A549 (cell line): ENCODE data around the gene TAB3. TPM values are rescaled to one million over a fixed set of nuclear protein-coding genes. Genes with fewer than 3 reads are reported as not detected.

ENCODE experiments used
- ATAC-seq, 2 experiments: fragments of 200-7000 bp in 1 of 2; fragments of >200 bp in 1 of 2; cut with Nextera tagmentation in 1 of 2; cut with Tn5 transposase in 1 of 2; 3 replicates each; pipeline versions ENCODE4 v1.8.0 to v1.9.1; 2018 to 2020; ENCODE audit warnings: mild to moderate bottlenecking in 1 of 2, moderate library complexity in 1 of 2
- CTCF ChIA-PET: fragments of 300-600 bp; sonication (Branson Sonifier 250); formaldehyde crosslinking; extraction: SDS; loops from one replicate; lab custom pipeline; 2021; ENCODE audit warnings: antibody characterized with exemption, inconsistent platforms; lab: Yijun Ruan, JAX
- POLR2A ChIA-PET: fragments of 350-600 bp; formaldehyde crosslinking; extraction: SDS; loops from one replicate; lab custom pipeline; 2021; ENCODE audit warnings: antibody characterized with exemption, inconsistent platforms; lab: Yijun Ruan, JAX
- DNase-seq, 2 experiments: peaks; one replicate each; pipeline versions ENCODE4 v3.0.0 to v3.0.0-alpha.2; 2011 to 2016; ENCODE audit warnings: low read depth in 1 of 2, low spot score in 1 of 2
- FAIRE-seq: peaks from 2 replicates; lab custom pipeline; 2011; peaks lifted over from hg19 to GRCh38; lab: Jason Lieb, UNC
- H3K27ac ChIP-seq, 2 experiments: fragments of >200 bp; sonication (Bioruptor Twin); formaldehyde crosslinking; 3 replicates each; pipeline ENCODE4 v1.5.1; 2016 to 2017
- H3K4me1 ChIP-seq: fragments of >200 bp; sonication (Bioruptor Twin); formaldehyde crosslinking; 3 replicates; pipeline ENCODE4 v1.6.1; 2016
- H3K4me2 ChIP-seq: fragments of >200 bp; sonication (Bioruptor Twin); formaldehyde crosslinking; 3 replicates; pipeline ENCODE4 v1.6.1; 2016
- H3K4me3 ChIP-seq: fragments of >200 bp; sonication (Bioruptor Twin); formaldehyde crosslinking; 3 replicates; pipeline ENCODE4 v1.5.1; 2016
- H3K9me3 ChIP-seq: fragments of >200 bp; sonication (Bioruptor Twin); formaldehyde crosslinking; 3 replicates; pipeline ENCODE4 v1.6.1; 2016
- BCL3 ChIP-seq: fragments of >200 bp; sonication (Bioruptor Twin); formaldehyde crosslinking; IDR thresholded peaks from 3 replicates; pipeline ENCODE4 v1.6.1; 2016
- BHLHE40 ChIP-seq: IDR thresholded peaks from 2 replicates; pipeline ENCODE4 v1.6.1; 2012; ENCODE audit warnings: low read depth, low read length, inconsistent platforms
- CBX2 ChIP-seq: fragments of 200-600 bp; sonication (generic); IDR thresholded peaks from 2 replicates; pipeline ENCODE4 v1.6.1; 2016; ENCODE audit warnings: low read depth, mild to moderate bottlenecking, borderline replicate concordance
- CTCF ChIP-seq: fragments of >200 bp; sonication (Bioruptor Twin); formaldehyde crosslinking; IDR thresholded peaks from 3 replicates; pipeline ENCODE4 v1.5.1; 2016
- E2F6 ChIP-seq: IDR thresholded peaks from 2 replicates; pipeline ENCODE4 v1.6.1; 2012; ENCODE audit warnings: low read depth, borderline replicate concordance
- EHF ChIP-seq: fragments of 250-450 bp; sonication (Bioruptor Pico); IDR thresholded peaks from 2 replicates; pipeline ENCODE4 v1.5.0; 2020; ENCODE audit warnings: mild to moderate bottlenecking
- EHMT2 ChIP-seq: fragments of 200-600 bp; sonication (generic); IDR thresholded peaks from 2 replicates; pipeline ENCODE4 v1.6.1; 2016; ENCODE audit warnings: antibody characterized with exemption, low read depth, mild to moderate bottlenecking, moderate library complexity
- FOSB ChIP-seq: fragments of 250-450 bp; sonication (Bioruptor Pico); IDR thresholded peaks from 2 replicates; pipeline ENCODE4 v1.5.0; 2020; ENCODE audit warnings: mild to moderate bottlenecking, moderate library complexity
- FOSL2 ChIP-seq, 2 experiments: fragments of 450-650 bp in 1 of 2; fragments of >200 bp in 1 of 2; sonication (Bioruptor Twin) in 1 of 2; formaldehyde crosslinking; IDR thresholded peaks; 2 replicates each; pipeline versions ENCODE4 v1.5.0 to v1.6.1; 2016 to 2020; ENCODE audit warnings: mild to moderate bottlenecking in 1 of 2, moderate library complexity in 1 of 2
- GATA3 ChIP-seq: IDR thresholded peaks from 2 replicates; pipeline ENCODE4 v1.6.1; 2012; ENCODE audit warnings: borderline replicate concordance
- HOXA7 ChIP-seq: fragments of 250-450 bp; sonication (Bioruptor Pico); IDR thresholded peaks from 2 replicates; pipeline ENCODE4 v1.5.0; 2020; ENCODE audit warnings: mild to moderate bottlenecking, moderate library complexity
- HOXB5 ChIP-seq: fragments of 250-450 bp; sonication (Bioruptor Pico); IDR thresholded peaks from 2 replicates; pipeline ENCODE4 v1.5.0; 2020; ENCODE audit warnings: mild to moderate bottlenecking, moderate library complexity
- JUN ChIP-seq, 2 experiments: fragments of >200 bp; sonication (Bioruptor Twin); formaldehyde crosslinking; IDR thresholded peaks; 2 replicates in 1 of 2; 3 replicates in 1 of 2; pipeline ENCODE4 v1.6.1; 2016 to 2017
- JUNB ChIP-seq: fragments of >200 bp; sonication (Bioruptor Twin); formaldehyde crosslinking; IDR thresholded peaks from 2 replicates; pipeline ENCODE4 v1.6.1; 2016
- KDM1A ChIP-seq: fragments of 200-600 bp; sonication (generic); IDR thresholded peaks from 2 replicates; pipeline ENCODE4 v1.6.1; 2016; ENCODE audit warnings: low read depth, mild to moderate bottlenecking
- MAFK ChIP-seq: fragments of 450-650 bp; IDR thresholded peaks from 2 replicates; pipeline ENCODE4 v1.6.1; 2014; ENCODE audit not compliant: partially characterized antibody
- MAX ChIP-seq: IDR thresholded peaks from 2 replicates; pipeline ENCODE4 v1.6.1; 2012
- MYC ChIP-seq: IDR thresholded peaks from 2 replicates; pipeline ENCODE4 v1.6.1; 2012; ENCODE audit warnings: mild to moderate bottlenecking, inconsistent platforms, low read length, improper control_type of control experiment, borderline replicate concordance
- NPAS2 ChIP-seq: fragments of 250-450 bp; sonication (Bioruptor Pico); IDR thresholded peaks from 2 replicates; pipeline ENCODE4 v1.8.0; 2022; ENCODE audit warnings: mild to moderate bottlenecking, moderate library complexity, borderline replicate concordance
- NR3C1 ChIP-seq: fragments of >200 bp; sonication (Bioruptor Twin); formaldehyde crosslinking; IDR thresholded peaks from 3 replicates; pipeline ENCODE4 v1.6.1; 2017
- POLR2A ChIP-seq: IDR thresholded peaks from 2 replicates; pipeline ENCODE4 v1.6.1; 2012; ENCODE audit warnings: mild to moderate bottlenecking, low read length
- RARB ChIP-seq: fragments of 250-450 bp; sonication (Bioruptor Pico); IDR thresholded peaks from 2 replicates; pipeline ENCODE4 v1.8.0; 2021; ENCODE audit warnings: mild to moderate bottlenecking, moderate library complexity
- TFCP2L1 ChIP-seq: fragments of 250-450 bp; sonication (Bioruptor Pico); IDR thresholded peaks from 2 replicates; pipeline ENCODE4 v1.5.0; 2021; ENCODE audit warnings: mild to moderate bottlenecking
- ZC3H11A ChIP-seq: fragments of 450-650 bp; IDR thresholded peaks from 2 replicates; pipeline ENCODE4 v1.6.1; 2014; ENCODE audit warnings: antibody characterized with exemption, mild to moderate bottlenecking
- ZNF302 ChIP-seq: fragments of 250-450 bp; sonication (Bioruptor Pico); IDR thresholded peaks from 2 replicates; pipeline ENCODE4 v1.9.0; 2021; ENCODE audit warnings: inconsistent platforms, mild to moderate bottlenecking, moderate library complexity
- WGBS: methylation state at CpG from one replicate; pipeline ENCODE4 v1.1.6; 2017; ENCODE audit errors: missing lambda C conversion rate; 5-methylcytosine and 5-hydroxymethylcytosine counted together
- polyA plus RNA-seq, 4 experiments: library from polyadenylated mRNA; depleted of rRNA in 3 of 4; stranded (reverse); fragments of >200 nt; fragmentation: RNase III in 1 of 4; extraction: RNeasy Plus Mini Kit Qiagen cat#74134 plus additional on column Dnase treatment in 1 of 4; gene quantifications; 2 replicates in 3 of 4; 3 replicates in 1 of 4; pipeline ENCODE4 v1.2.3, GENCODE V29; 2011 to 2017

The TAB3 gene
- polyA plus RNA-seq, 2 of the 4 experiments (the other 2 are of a cell fraction) = 11.2 to 18.6 TPM

GRCh38 chrX:30795981-30796958, 92.8 kb downstream of the TAB3 start:
- ChIA-PET CTCF (no interaction called here), POLR2A (no interaction called here)
- DNase-seq = no peak
- H3K4me2 ChIP-seq = no peak overlapping the region
- H3K9me3 ChIP-seq = no peaks in the 10 kb centered on the region
- WGBS = 23% methylated on average over 6 of the region's 6 CpGs
- no peak for TF ChIP-seq MAFK
- no peak for TF ChIP-seq KDM1A
- no peak for TF ChIP-seq FOSL2 (IDR thresholded peaks at IDR 0.05)
- TF ChIP-seq FOSL2 (CRISPR knock-in tag; IDR thresholded peaks at IDR 0.05) = no peak
- TF ChIP-seq HOXA7 (CRISPR knock-in tag) = no peak
- no peak for TF ChIP-seq EHMT2
- TF ChIP-seq ZC3H11A = no peak
- no peak for TF ChIP-seq HOXB5 (CRISPR knock-in tag)
- no peak for TF ChIP-seq GATA3
- no peak for TF ChIP-seq CBX2
- TF ChIP-seq CTCF = no peak
- TF ChIP-seq JUN (IDR thresholded peaks at IDR 0.05) = no peak
- no peak for TF ChIP-seq MAX
- no peak for TF ChIP-seq EHF (CRISPR knock-in tag)
- TF ChIP-seq BCL3 = no peak
- TF ChIP-seq NR3C1 = no peak
- TF ChIP-seq MYC = no peak
- TF ChIP-seq JUNB = no peak
- no peaks in the 10 kb centered on the region for H3K4me1 ChIP-seq
- FAIRE-seq = no peak
- ATAC-seq = no peak
- H3K4me3 ChIP-seq = no peak overlapping the region
- H3K27ac ChIP-seq = no peak overlapping the region

GRCh38 chrX:30794497-30794896, 94.6 kb downstream of the TAB3 start:
- POLR2A ChIA-PET = no interaction called here
- FAIRE-seq = no peak
- no peaks in the 10 kb centered on the region for H3K4me1 ChIP-seq
- DNase-seq = no peak
- 42% methylated on average over 2 of the region's 2 CpGs for WGBS
- ATAC-seq = no peak
- CTCF ChIA-PET = no interaction called here
- H3K4me2 ChIP-seq = no peak overlapping the region
- no peaks in the 10 kb centered on the region for H3K9me3 ChIP-seq
- TF ChIP-seq BHLHE40 (no peak), HOXA7 (CRISPR knock-in tag) (no peak), ZNF302 (CRISPR knock-in tag) (no peak), E2F6 (no peak), TFCP2L1 (CRISPR knock-in tag) (no peak), NPAS2 (CRISPR knock-in tag) (no peak), KDM1A (no peak), FOSB (no peak), RARB (CRISPR knock-in tag) (no peak), POLR2A (no peak)
- no peak overlapping the region for H3K4me3 ChIP-seq
- no peak overlapping the region for H3K27ac ChIP-seq
